ENCODE measurements around the gene MMP11. TPM values are rescaled to one million over a fixed set of nuclear protein-coding genes. Genes with fewer than 3 reads are reported as not detected.

Gene MMP11
- total RNA-seq, 1 experiment from 2014 or later = 7.4 TPM

DNA sequence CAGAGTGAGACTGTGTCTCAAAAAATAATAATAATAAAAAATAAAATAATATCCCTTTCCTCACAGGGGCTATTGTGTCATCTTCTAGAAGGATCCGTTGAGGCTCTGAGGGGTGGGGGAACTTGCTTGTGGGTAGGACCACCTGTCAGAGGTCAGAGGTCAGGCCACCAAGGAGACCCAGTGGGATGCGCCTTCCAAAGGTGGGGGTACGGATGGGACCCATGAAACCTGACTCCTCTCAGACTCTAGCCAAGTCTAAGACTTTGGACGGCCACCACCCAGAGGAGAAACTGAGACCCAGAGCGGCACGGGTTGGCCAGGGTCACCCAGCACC, 367 bp upstream of the MMP11 start:
- intact Hi-C loops (cut with micrococcal nuclease) = no loop called here
- no peaks in the 10 kb centered on the region for H4K20me1 ChIP-seq (ENCODE audit: insufficient read depth)
- H2AFZ ChIP-seq (ENCODE audit: low read depth, low read length, poor library complexity, severe bottlenecking) = peak overlapping the region; percentile 61
- H3K4me2 ChIP-seq (ENCODE audit: low read length) = peak overlapping the region; percentile 94
- TF ChIP-seq ZNF274 (IDR thresholded peaks at IDR 0.05; ENCODE audit: low read depth, low read length) = no peak
- TF ChIP-seq EZH2phosphoT487 (IDR thresholded peaks at IDR 0.05; ENCODE audit: borderline replicate concordance) = no peak
- TF ChIP-seq EGR1 (IDR thresholded peaks at IDR 0.05; ENCODE audit: low read depth) = no peak
- no peak for TF ChIP-seq TCF7L2 (IDR thresholded peaks at IDR 0.05; ENCODE audit: borderline replicate concordance, extremely low read depth, insufficient read depth, insufficient read length)
- no peak for TF ChIP-seq POLR2A (IDR thresholded peaks at IDR 0.05; ENCODE audit: borderline replicate concordance, extremely low read depth, insufficient read depth, insufficient read length)
- no peak for TF ChIP-seq POLR2AphosphoS5 (IDR thresholded peaks at IDR 0.05; ENCODE audit: low read depth, low read length)
- TF ChIP-seq FOSL1 (IDR thresholded peaks at IDR 0.05; ENCODE audit: low read depth) = no peak
- TF ChIP-seq ELF1 (IDR thresholded peaks at IDR 0.05; ENCODE audit: borderline replicate concordance, low read depth) = no peak
- TF ChIP-seq, protein P1, sequence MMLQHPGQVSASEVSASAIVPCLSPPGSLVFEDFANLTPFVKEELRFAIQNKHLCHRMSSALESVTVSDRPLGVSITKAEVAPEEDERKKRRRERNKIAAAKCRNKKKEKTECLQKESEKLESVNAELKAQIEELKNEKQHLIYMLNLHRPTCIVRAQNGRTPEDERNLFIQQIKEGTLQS (IDR thresholded peaks at IDR 0.05) = no peak
- no peak for TF ChIP-seq EZH2 (IDR thresholded peaks at IDR 0.05)
- TF ChIP-seq CEBPB (IDR thresholded peaks at IDR 0.05; ENCODE audit: low read depth) = no peak
- TF ChIP-seq JUND (IDR thresholded peaks at IDR 0.05) = no peak
- TF ChIP-seq, protein P2, sequence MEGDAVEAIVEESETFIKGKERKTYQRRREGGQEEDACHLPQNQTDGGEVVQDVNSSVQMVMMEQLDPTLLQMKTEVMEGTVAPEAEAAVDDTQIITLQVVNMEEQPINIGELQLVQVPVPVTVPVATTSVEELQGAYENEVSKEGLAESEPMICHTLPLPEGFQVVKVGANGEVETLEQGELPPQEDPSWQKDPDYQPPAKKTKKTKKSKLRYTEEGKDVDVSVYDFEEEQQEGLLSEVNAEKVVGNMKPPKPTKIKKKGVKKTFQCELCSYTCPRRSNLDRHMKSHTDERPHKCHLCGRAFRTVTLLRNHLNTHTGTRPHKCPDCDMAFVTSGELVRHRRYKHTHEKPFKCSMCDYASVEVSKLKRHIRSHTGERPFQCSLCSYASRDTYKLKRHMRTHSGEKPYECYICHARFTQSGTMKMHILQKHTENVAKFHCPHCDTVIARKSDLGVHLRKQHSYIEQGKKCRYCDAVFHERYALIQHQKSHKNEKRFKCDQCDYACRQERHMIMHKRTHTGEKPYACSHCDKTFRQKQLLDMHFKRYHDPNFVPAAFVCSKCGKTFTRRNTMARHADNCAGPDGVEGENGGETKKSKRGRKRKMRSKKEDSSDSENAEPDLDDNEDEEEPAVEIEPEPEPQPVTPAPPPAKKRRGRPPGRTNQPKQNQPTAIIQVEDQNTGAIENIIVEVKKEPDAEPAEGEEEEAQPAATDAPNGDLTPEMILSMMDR (IDR thresholded peaks at IDR 0.05 in 2 of 3, conservative IDR thresholded peaks at IDR 0.05 in 1 of 3; ENCODE audit: borderline replicate concordance in 1 of 3, insufficient read depth in 1 of 3, low read depth in 2 of 3, low read length in 2 of 3) = no peak
- no peak for TF ChIP-seq RAD21 (IDR thresholded peaks at IDR 0.05; ENCODE audit: low read depth)
- H3K4me1 ChIP-seq (ENCODE audit: control insufficient read depth in 1 of 2, insufficient read depth in 2 of 2, low read length in 2 of 2) = peaks cover 31 to 57% of the 10 kb centered on the region in 2 experiments
- peak overlapping the region; percentile 58 for H3K9ac ChIP-seq (ENCODE audit: low read length)
- no peaks in the 10 kb centered on the region for H3K27me3 ChIP-seq (ENCODE audit: insufficient read depth, low read length)
- peaks cover 6% of the 10 kb centered on the region for H3K79me2 ChIP-seq (ENCODE audit: insufficient read depth, low read length)
- ChIA-PET POLR2A (interaction anchor here (1.5 to 3.4 kb wide), 2 partner anchors 9 to 14 kb away, joined by 4 to 22 read pairs; partner anchors contain the start of gene SMARCB1), RAD21 (ENCODE audit: low non-redundant PET in 1 of 2, low total read pairs in 2 of 2, uncharacterized antibody in 2 of 2, unreplicated experiment in 2 of 2) (interaction anchor here in 1 of 2 experiments (0.6 kb wide), 1 partner anchor 239 kb away, joined by 3 read pairs; the partner anchor contains the start of gene CABIN1), CTCF (interaction anchor here (1.0 to 1.1 kb wide), 2 partner anchors 13 to 78 kb away, joined by 3 to 4 read pairs; no protein-coding TSS in a partner anchor)
- H3K27ac ChIP-seq (ENCODE audit: low read depth, low read length) = peak overlapping the region; percentile 77
- H3K9me2 ChIP-seq (ENCODE audit: insufficient read depth) = no peaks in the 10 kb centered on the region
- H3K9me3 ChIP-seq (ENCODE audit: control insufficient read depth in 1 of 2, insufficient read depth in 1 of 2, low read depth in 1 of 2, low read length in 2 of 2) = no peaks in the 10 kb centered on the region
- no TSS peak for BruUV-seq (replicated peaks)
- H3K36me3 ChIP-seq (ENCODE audit: control insufficient read depth in 1 of 2, insufficient read depth in 2 of 2, low read length in 2 of 2) = no peaks in the 10 kb centered on the region
- DNase-seq (ENCODE audit: low read depth, low spot score) (no peak), ATAC-seq (peak; percentile 5)
- peak overlapping the region; percentile 40 to 67 for H3K4me3 ChIP-seq (replicated peaks in 1 of 2; ENCODE audit: low read depth in 1 of 2, low read length in 2 of 2)

Measured in HCT116 (cell line).